ENCODE data around the gene LMX1A.

LMX1A gene

DNA sequence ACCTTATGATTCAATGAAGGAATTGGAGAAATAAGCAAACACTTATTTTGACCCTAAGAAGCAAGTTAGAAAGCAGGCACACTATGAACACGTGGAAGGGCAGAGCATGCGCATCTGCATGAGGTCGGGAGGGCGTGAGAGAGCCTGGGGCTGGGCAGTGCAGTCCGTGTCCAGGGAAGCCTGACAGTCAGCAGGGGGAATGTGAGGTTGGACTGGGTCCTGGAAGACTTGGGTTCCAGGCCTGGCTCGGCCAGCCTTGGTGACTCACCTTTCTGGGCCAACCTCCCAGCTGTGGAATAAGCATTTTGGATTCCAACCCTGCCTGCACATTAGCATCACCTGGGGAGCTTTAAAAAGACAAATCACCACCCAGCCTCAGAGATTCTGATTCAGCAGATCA lies 26.6 kb upstream of the LMX1A start:
- no peak for TF ChIP-seq JUND (IDR thresholded peaks at IDR 0.05; ENCODE audit: low read depth)
- no peak for DNase-seq (ENCODE audit: low read depth in 1 of 2, low spot score in 1 of 2)
- in situ Hi-C loops (cut with HindIII; ENCODE audit: low pct_unique_long_range_greater_than_20kb, low sequenced_read_pairs), result loop anchor here (25.0 kb wide), 1 partner anchor 204 kb away; no protein-coding TSS in a partner anchor

DNA sequence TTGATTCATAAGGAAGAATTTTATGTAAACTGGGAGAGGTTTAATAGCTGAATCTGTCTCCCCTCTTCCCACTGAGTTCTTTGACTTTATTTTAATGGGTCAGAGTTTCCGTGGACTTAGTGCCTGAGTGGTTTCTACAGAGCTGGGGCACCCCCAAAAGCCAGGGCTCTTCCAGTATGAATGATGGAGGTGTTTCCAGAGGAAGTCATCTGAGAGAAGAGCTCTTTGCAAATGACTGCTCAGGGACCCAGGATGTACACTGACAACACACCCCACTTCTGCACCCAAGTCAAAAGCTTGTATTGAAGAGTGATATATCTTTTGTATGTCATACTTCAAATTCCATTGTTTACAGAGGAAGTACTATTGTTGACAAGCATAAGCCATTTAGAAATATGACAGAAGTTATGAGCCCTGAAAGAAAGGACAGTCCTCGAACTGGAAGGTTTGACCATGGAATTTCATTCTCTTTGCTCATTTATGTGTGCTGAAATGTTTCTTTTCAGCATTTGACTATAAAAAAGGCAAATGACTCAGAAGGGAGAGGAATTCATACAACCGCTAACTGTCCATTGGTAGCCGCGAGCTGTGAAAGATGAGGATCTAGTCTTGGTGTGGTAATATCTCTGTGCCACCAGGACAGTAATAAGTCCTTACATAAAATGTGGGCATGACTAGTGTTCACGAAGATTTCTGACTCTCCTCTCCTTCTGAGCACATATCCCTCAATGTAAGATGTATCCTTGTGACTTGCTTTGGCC lies 25.4 kb upstream of the LMX1A start:
- no peak for TF ChIP-seq JUND (IDR thresholded peaks at IDR 0.05; ENCODE audit: low read depth)
- in situ Hi-C loops (cut with HindIII; ENCODE audit: low pct_unique_long_range_greater_than_20kb, low sequenced_read_pairs), result loop anchor here (25.0 kb wide), 1 partner anchor 205 kb away; no protein-coding TSS in a partner anchor
- no peak for DNase-seq (ENCODE audit: low read depth in 1 of 2, low spot score in 1 of 2)

DNA sequence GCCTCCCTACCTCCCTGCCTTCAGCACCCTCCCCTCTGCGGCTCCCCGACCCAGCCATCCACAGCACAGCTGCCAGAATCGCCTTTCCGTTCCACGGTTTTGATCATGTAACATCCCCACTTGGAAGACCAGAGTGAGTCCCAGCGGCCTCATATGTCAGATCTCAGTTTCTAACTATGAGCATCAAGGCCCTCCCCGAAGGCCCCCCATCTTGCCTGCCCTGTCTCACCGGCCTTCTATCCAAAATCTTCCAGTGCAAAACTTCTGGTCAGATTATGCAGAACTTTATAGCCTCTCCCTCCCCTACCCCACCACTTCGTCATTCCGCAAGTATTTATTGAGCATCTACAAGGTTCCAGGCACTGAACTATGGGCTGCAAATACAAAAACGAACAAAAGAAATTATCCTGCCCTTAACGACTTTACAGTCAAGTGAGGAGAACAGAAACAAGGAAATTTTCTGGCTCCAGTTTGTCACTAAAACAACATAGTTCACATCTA lies 20.3 kb upstream of the LMX1A start:
- DNase-seq (ENCODE audit: low read depth in 1 of 2, low spot score in 1 of 2), result no peak
- no peak for TF ChIP-seq JUND (IDR thresholded peaks at IDR 0.05; ENCODE audit: low read depth)
- in situ Hi-C loops (cut with HindIII; ENCODE audit: low pct_unique_long_range_greater_than_20kb, low sequenced_read_pairs), result loop anchor here (25.0 kb wide), 1 partner anchor 210 kb away; no protein-coding TSS in a partner anchor

DNA sequence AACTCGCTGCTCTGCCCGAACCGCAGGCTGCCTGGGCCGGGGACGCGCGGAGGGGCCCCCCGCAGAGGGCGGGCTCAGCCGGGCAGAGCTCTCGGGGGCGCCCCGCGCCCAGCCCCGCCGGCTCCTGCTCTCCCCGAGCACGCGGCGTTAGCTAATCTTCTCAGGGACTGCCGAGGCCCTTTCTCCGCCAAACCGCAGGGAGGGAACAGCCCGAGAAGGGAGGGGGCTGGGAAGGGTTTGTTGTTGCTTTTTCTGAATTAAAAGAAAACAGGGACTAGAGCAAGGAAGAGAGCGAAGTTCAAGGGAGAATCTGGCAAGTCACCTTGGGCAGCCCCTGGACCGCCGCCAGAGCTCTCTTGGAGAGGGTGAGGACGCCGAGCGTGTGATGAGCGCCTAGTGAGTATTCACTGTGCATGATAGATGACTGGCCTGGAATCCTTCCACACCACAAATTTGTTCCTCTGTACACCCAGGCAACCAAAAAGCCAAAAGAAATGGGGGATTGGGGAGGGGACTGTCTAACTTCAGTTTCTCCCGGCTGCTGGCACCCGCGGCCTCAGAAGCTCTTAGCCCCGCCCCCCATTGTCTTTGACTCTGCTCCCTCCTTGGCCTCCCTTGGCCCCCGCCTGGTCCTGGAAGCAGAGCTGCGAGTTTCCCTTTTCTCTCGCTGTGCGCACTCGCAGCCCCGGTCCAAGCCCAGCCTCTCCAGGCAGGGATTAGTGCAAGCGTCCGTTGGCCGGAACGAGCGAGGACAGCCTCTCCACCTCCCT lies 19.7 kb upstream of the LMX1A start:
- DNase-seq (ENCODE audit: low read depth in 1 of 2, low spot score in 1 of 2), result peak in 1 of 2 experiments; percentile 42
- in situ Hi-C loops (cut with HindIII; ENCODE audit: low pct_unique_long_range_greater_than_20kb, low sequenced_read_pairs), result loop anchor here (25.0 kb wide), 1 partner anchor 211 kb away; no protein-coding TSS in a partner anchor
- TF ChIP-seq JUND (IDR thresholded peaks at IDR 0.05; ENCODE audit: low read depth), result no peak

DNA sequence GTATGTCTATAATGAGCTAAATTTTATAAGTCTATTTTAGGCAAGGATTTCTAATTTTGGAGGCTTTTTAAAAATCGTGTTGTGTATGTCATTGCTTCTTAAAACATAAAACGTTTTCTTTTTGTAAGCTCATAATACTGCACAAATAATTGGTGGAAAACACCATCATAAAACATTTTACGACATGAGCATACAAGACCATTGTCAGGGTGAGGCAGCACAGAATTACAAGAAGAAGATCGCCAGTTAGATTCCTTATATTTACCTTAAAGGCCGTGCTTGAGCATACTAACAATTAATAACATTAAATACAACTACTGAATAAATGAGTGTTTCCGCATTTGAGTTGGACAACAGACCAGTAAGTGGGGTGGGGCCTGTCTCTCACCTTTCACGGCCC lies 19.1 kb upstream of the LMX1A start:
- TF ChIP-seq JUND (IDR thresholded peaks at IDR 0.05; ENCODE audit: low read depth), result no peak
- no peak for DNase-seq (ENCODE audit: low read depth in 1 of 2, low spot score in 1 of 2)
- in situ Hi-C loops (cut with HindIII; ENCODE audit: low pct_unique_long_range_greater_than_20kb, low sequenced_read_pairs), result loop anchor here (25.0 kb wide), 1 partner anchor 212 kb away; no protein-coding TSS in a partner anchor

DNA sequence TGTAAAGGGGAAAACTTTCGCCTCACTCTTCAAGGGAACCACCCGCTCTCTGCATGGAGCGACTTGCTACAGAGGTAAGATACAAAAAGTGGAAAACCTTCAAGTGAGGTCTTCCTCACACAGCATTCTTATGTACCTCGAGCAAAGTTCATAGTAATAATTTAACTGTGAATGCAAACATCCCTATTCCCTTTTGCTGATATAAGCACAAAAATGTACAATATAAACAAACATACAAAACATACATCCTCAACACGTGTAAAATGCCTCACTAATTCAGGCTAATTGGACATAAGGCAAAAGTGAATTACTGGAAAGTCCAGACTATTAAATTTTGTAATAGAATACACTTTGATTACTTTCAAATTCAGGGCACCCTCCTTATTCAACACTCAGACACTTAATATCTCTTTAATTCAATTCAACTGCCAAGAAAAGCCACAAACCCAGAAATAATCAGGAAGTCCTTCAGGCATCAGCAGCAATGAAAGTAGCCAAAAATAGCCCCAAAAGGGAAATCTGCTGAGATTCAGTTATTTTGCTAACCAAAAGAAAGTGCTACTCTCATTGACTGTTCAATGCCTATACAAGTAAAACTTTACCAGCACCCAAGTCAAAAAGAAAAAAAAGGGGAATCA lies 15.2 kb upstream of the LMX1A start:
- in situ Hi-C loops (cut with HindIII; ENCODE audit: low pct_unique_long_range_greater_than_20kb, low sequenced_read_pairs), result no loop called here
- no peak for DNase-seq (ENCODE audit: low read depth in 1 of 2, low spot score in 1 of 2)
- TF ChIP-seq JUND (IDR thresholded peaks at IDR 0.05; ENCODE audit: low read depth), result no peak

DNA sequence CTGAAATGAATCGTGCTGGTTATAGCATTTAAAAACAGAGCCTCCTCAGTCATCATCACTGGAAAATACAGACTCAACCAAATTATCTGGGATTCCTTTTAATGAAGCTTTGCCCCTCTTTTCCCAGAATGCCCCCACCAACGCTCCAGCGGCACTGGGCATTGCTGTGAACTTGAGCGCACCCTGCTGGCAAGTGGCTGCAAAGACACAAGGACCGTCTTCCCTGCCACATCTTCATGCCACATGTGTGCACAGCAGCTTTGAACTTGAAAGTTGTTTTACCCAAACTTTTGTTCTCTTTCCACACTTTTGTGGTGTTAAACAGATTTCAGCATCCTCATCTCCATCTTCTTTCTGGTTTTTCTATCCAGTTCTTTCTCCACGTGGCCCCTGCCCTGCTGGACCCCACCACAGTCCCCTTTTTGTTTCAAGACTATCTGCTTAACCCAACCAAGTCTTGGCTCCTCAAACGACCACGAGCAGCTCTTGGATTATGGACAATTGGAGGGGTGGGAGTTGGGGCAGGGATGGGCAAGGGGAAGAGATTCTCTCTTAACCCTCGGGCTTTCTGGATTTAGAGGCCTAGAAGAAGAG lies 12.8 kb upstream of the LMX1A start:
- in situ Hi-C loops (cut with HindIII; ENCODE audit: low pct_unique_long_range_greater_than_20kb, low sequenced_read_pairs), result no loop called here
- no peak for TF ChIP-seq JUND (IDR thresholded peaks at IDR 0.05; ENCODE audit: low read depth)

DNA sequence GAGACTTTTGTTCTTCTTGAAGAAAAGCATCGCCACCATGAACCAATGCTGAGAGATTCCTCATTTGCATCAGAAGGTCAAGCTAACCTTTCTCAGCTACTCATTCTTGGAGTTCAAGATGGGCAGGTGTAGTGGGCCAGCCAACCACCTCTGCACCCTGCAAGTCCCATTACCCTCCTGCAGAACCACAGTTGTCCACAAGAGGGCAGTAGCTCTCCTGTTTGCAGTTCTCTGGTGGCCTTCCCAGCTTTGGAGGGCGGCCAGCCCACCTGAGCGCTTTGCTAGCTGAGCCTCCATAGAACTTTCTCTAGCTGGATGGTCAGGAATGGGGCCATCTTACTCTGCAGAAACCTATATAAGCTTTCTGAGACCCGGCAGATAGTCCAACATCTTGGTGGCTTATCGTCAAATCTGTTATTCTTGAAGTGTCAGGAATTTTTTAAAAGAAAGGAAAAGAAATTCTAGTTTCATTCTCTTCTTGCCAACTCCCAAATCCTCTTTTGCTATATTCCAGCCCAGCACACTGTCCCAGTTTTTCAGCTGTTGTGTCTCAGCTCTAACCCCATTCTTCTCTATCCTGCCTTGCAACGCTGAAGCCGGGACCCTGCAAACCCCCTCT lies 11.0 kb upstream of the LMX1A start:
- peak; percentile 71 to 81 for DNase-seq (ENCODE audit: low read depth in 1 of 2, low spot score in 1 of 2)
- in situ Hi-C loops (cut with HindIII; ENCODE audit: low pct_unique_long_range_greater_than_20kb, low sequenced_read_pairs), result no loop called here
- no peak for TF ChIP-seq JUND (IDR thresholded peaks at IDR 0.05; ENCODE audit: low read depth)

More for the DNA sequence above, 12.8 kb upstream of the LMX1A start:
- peak; percentile 64 to 74 for DNase-seq (ENCODE audit: low read depth in 1 of 2, low spot score in 1 of 2)

DNA sequence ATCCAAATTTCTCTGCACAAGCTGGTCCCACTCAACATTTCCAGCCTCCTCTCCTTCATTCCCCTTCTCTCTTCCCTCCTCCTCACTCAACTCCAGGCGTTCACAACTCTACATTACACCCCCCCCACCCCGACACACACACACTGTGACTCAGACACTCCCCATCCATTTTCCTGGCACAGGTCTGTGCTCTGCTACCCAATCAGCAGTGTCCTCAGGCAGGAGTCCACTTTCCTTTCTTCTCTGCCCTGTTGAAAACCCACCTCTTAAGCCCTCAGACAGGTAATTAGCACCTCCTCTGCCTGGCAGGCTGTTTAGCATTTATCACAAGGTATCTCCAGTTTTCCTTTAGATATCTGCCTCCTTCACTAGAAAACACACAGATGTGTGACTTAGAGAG lies 8.8 kb upstream of the LMX1A start:
- no peak for DNase-seq (ENCODE audit: low read depth in 1 of 2, low spot score in 1 of 2)
- in situ Hi-C loops (cut with HindIII; ENCODE audit: low pct_unique_long_range_greater_than_20kb, low sequenced_read_pairs), result no loop called here
- TF ChIP-seq JUND (IDR thresholded peaks at IDR 0.05; ENCODE audit: low read depth), result no peak

DNA sequence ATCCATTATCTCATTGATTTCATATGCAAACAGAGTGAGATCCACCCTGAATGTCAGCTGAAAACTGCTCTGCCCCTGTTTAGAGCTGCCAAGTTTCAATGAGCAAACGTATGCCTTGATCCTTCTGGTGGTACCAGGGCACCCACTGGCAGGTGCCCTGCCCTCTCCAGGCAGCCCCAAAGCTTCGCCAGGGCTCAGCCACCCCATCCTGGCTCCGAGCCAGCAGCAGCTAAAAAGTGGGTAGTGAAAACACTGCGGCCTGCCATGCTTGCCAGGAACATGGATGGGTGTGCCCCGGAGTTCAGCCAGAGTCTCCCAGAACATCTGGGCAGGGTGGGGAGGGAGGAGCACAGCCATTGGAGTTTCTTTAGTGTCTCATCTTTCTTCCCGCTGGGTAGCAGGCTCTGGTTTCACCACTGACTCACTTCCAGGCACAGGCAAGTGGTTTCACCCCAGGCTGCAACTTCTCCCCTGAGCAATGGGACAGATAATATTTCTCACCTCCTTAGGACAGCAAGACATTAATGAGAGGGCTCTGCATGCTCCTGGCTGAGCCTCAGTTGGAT lies 8.1 kb upstream of the LMX1A start:
- in situ Hi-C loops (cut with HindIII; ENCODE audit: low pct_unique_long_range_greater_than_20kb, low sequenced_read_pairs), result no loop called here
- DNase-seq (ENCODE audit: low read depth in 1 of 2, low spot score in 1 of 2), result no peak
- TF ChIP-seq JUND (IDR thresholded peaks at IDR 0.05; ENCODE audit: low read depth), result no peak

DNA sequence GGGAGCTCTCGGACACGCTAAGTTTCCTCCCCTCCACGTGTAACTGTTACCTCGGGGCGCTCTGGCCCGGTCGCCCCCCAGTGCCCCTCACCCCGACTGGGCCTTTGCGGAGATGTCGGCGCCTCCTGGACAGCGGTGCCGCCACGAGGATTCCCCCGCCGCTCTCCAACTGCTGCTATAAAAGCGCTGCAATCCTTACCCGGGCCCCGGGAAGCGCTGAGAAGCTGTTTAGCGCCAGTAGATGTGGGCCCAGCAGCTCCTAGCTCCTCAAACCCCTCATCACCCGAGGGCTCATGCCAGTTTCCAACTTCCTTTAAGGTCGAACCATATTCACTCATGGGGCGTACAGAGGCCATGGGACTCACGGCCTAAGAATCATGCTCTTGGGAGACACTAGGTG lies 361 bp upstream of the LMX1A start:
- no peak for DNase-seq (ENCODE audit: low read depth in 1 of 2, low spot score in 1 of 2)
- in situ Hi-C loops (cut with HindIII; ENCODE audit: low pct_unique_long_range_greater_than_20kb, low sequenced_read_pairs), result no loop called here
- no peak for TF ChIP-seq JUND (IDR thresholded peaks at IDR 0.05; ENCODE audit: low read depth)
